A673 (cell line): ENCODE measurements around the gene SLC26A5. TPM values are rescaled to one million over a fixed set of nuclear protein-coding genes. Genes with fewer than 3 reads are reported as not detected.

ENCODE experiments used
- BruUV-seq: library from RNA; stranded (reverse); fragments of 400-500 nt; replicated peaks from 2 replicates; lab custom pipeline; 2021; lab: Mats Ljungman, UMichigan
- CTCF ChIA-PET: fragments of 300-600 bp; sonication (Branson Sonifier 250); formaldehyde crosslinking; loops from one replicate; lab custom pipeline; 2022; ENCODE audit warnings: antibody characterized with exemption; lab: Charles Lee
- POLR2A ChIA-PET: fragments of 300-600 bp; sonication (Branson Sonifier 250); formaldehyde crosslinking; loops from one replicate; lab custom pipeline; 2022; ENCODE audit warnings: antibody characterized with exemption; ENCODE audit not compliant: low non-redundant PET; lab: Charles Lee
- DNase-seq: peaks from one replicate; pipeline ENCODE4 v3.0.0-alpha.2; 2015; ENCODE audit warnings: low spot score
- H3K27ac ChIP-seq: fragments of 200-600 bp; sonication (generic); 2 replicates; pipeline ENCODE4 v1.5.1; 2016; ENCODE audit warnings: mixed run types, low read depth, mild to moderate bottlenecking, mixed read lengths, antibody characterized with exemption, low read length; ENCODE audit not compliant: poor library complexity, severe bottlenecking
- H3K27me3 ChIP-seq: fragments of 200-600 bp; sonication (generic); replicated peaks from 2 replicates; pipeline ENCODE4 v1.6.1; 2017; ENCODE audit warnings: mixed run types, low read depth, mild to moderate bottlenecking, mixed read lengths, antibody characterized with exemption, low read length; ENCODE audit not compliant: insufficient read depth, poor library complexity
- H3K36me3 ChIP-seq: fragments of 200-600 bp; sonication (generic); 2 replicates; pipeline ENCODE4 v1.6.1; 2016; ENCODE audit warnings: mixed run types, mild to moderate bottlenecking, mixed read lengths, antibody characterized with exemption, low read length; ENCODE audit not compliant: insufficient read depth, poor library complexity, severe bottlenecking
- H3K4me1 ChIP-seq: fragments of 200-600 bp; sonication (generic); 2 replicates; pipeline ENCODE4 v1.6.1; 2017; ENCODE audit warnings: mixed run types, mild to moderate bottlenecking, mixed read lengths, antibody characterized with exemption, low read length; ENCODE audit not compliant: insufficient read depth, poor library complexity, severe bottlenecking
- H3K4me3 ChIP-seq: fragments of 200-600 bp; sonication (generic); 2 replicates; pipeline ENCODE4 v1.5.1; 2016; ENCODE audit warnings: low read depth, mixed run types, mild to moderate bottlenecking, mixed read lengths, low read length; ENCODE audit not compliant: poor library complexity, severe bottlenecking
- H3K9me3 ChIP-seq: fragments of 200-600 bp; sonication (generic); 2 replicates; pipeline ENCODE4 v1.6.1; 2016; ENCODE audit warnings: mixed run types, low read depth, mild to moderate bottlenecking, mixed read lengths, antibody characterized with exemption, low read length; ENCODE audit not compliant: poor library complexity, severe bottlenecking
- CTCF ChIP-seq: fragments of 300-800, 200-600 bp; sonication (generic); conservative IDR thresholded peaks from 2 replicates; pipeline ENCODE4 v1.5.1; 2017; ENCODE audit warnings: low read depth, mild to moderate bottlenecking, antibody characterized with exemption, low read length, moderate library complexity, mixed read lengths
- EZH2 ChIP-seq: fragments of 200-600 bp; sonication (generic); IDR thresholded peaks from 2 replicates; pipeline ENCODE4 v1.6.1; 2017; ENCODE audit warnings: borderline replicate concordance, low read depth, mild to moderate bottlenecking, mixed read lengths, antibody characterized with exemption, low read length; ENCODE audit not compliant: poor library complexity, severe bottlenecking
- intact Hi-C: fragments of 100-400 bp; cut with micrococcal nuclease; formaldehyde crosslinking; loops from one replicate; pipeline ENCODE4 v1.10.0; 2022; ENCODE audit not compliant: unreplicated experiment
- total RNA-seq: library from RNA; stranded (reverse); gene quantifications from 2 replicates; pipeline ENCODE4 v1.2.3, GENCODE V29; 2021

Gene SLC26A5
- total RNA-seq, 1 experiment from 2014 or later: not detected

GRCh38 chr7:103480771-103481170 lies 34.8 kb upstream of the SLC26A5 start:
- H3K9me3 ChIP-seq: no peaks in the 10 kb centered on the region
- POLR2A ChIA-PET: no interaction called here
- BruUV-seq: no TSS peak
- H3K27ac ChIP-seq: no peak overlapping the region
- H3K4me3 ChIP-seq: no peak overlapping the region
- no peaks in the 10 kb centered on the region for H3K4me1 ChIP-seq
- H3K36me3 ChIP-seq: no peaks in the 10 kb centered on the region
- no peak for TF ChIP-seq CTCF
- TF ChIP-seq EZH2: no peak
- no peak for DNase-seq
- intact Hi-C loops: no loop called here
- CTCF ChIA-PET: no interaction called here
- H3K27me3 ChIP-seq: peaks cover 77% of the 10 kb centered on the region

- BruUV-seq: no TSS peak
- intact Hi-C loops: no loop called here
- Histone ChIP-seq H3K27me3 (peaks cover 86% of the 10 kb centered on the region), H3K9me3 (no peaks in the 10 kb centered on the region), H3K4me1 (no peaks in the 10 kb centered on the region), H3K4me3 (no peak overlapping the region), H3K36me3 (no peaks in the 10 kb centered on the region), H3K27ac (no peak overlapping the region)
- TF ChIP-seq CTCF (no peak), EZH2 (no peak)
- POLR2A ChIA-PET: no interaction called here
- CTCF ChIA-PET: no interaction called here
- DNase-seq: no peak
Observed at GRCh38 chr7:103474956-103475355, 28.9 kb upstream of the SLC26A5 start.

GRCh38 chr7:103469095-103469948 lies 23.3 kb upstream of the SLC26A5 start:
- ChIA-PET CTCF (no interaction called here), POLR2A (no interaction called here)
- Histone ChIP-seq H3K36me3 (no peaks in the 10 kb centered on the region), H3K4me3 (no peak overlapping the region), H3K4me1 (no peaks in the 10 kb centered on the region), H3K9me3 (no peaks in the 10 kb centered on the region), H3K27me3 (peaks cover 79% of the 10 kb centered on the region), H3K27ac (no peak overlapping the region)
- DNase-seq: no peak
- no TSS peak for BruUV-seq
- TF ChIP-seq EZH2 (no peak), CTCF (no peak)
- intact Hi-C loops: no loop called here
